Brain microvascular endothelial cell (primary cell): ENCODE measurements around the gene ANK2.

Experiments
- DNase-seq: peaks from one replicate; pipeline ENCODE4 v3.0.0-alpha.2; 2020
- H3K27ac ChIP-seq: fragments of 250-450 bp; sonication (Bioruptor Pico); 2 replicates; pipeline ENCODE4 v1.5.1; 2020; ENCODE audit warnings: mild to moderate bottlenecking, moderate library complexity
- H3K27me3 ChIP-seq: fragments of 250-450 bp; sonication (Bioruptor Pico); replicated peaks from 2 replicates; pipeline ENCODE4 v1.5.1; 2020; ENCODE audit warnings: mild to moderate bottlenecking
- H3K36me3 ChIP-seq: fragments of 250-450 bp; sonication (Bioruptor Pico); replicated peaks from 2 replicates; pipeline ENCODE4 v1.5.1; 2020; ENCODE audit warnings: mild to moderate bottlenecking
- H3K4me3 ChIP-seq: 2 replicates; pipeline ENCODE4 v1.5.1; 2011; ENCODE audit warnings: low read depth, mild to moderate bottlenecking, control low read depth, low read length, moderate library complexity
- in situ Hi-C: cut with HindIII; loops from 2 replicates; pipeline ENCODE4 v1.10.0; 2017; ENCODE audit warnings: low sequenced_read_pairs, low pct_ligation_motif_present
- TF ChIP-seq, protein P1 (sequence below): IDR thresholded peaks from 2 replicates; pipeline ENCODE4 v1.5.1; 2011; ENCODE audit warnings: low read depth, mild to moderate bottlenecking, moderate library complexity, low read length, control low read depth, inconsistent platforms; ENCODE audit errors: missing control alignments

The ANK2 gene

DNA sequence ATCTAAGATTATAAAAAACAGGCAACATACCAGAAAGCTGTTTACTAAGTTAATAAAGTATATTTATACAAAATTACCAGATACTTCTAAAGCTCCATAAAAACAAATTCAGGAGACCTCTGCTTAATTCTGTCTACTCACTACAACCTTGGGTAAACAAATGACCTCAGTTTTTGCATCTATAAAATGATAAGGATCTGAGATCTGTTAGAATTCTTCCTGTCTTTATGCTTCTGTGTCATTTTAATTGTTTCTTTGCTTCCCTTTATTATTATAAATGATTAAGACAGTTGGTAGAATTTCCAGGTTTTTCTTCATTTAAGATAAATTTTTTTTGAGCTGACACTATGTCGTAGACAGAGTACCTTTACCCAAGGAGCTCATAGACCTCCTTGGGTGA is 76.0 kb downstream of the ANK2 start:
- TF ChIP-seq, protein P1, sequence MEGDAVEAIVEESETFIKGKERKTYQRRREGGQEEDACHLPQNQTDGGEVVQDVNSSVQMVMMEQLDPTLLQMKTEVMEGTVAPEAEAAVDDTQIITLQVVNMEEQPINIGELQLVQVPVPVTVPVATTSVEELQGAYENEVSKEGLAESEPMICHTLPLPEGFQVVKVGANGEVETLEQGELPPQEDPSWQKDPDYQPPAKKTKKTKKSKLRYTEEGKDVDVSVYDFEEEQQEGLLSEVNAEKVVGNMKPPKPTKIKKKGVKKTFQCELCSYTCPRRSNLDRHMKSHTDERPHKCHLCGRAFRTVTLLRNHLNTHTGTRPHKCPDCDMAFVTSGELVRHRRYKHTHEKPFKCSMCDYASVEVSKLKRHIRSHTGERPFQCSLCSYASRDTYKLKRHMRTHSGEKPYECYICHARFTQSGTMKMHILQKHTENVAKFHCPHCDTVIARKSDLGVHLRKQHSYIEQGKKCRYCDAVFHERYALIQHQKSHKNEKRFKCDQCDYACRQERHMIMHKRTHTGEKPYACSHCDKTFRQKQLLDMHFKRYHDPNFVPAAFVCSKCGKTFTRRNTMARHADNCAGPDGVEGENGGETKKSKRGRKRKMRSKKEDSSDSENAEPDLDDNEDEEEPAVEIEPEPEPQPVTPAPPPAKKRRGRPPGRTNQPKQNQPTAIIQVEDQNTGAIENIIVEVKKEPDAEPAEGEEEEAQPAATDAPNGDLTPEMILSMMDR: no peak
- Histone ChIP-seq H3K27ac (no peak overlapping the region), H3K36me3 (no peaks in the 10 kb centered on the region), H3K27me3 (no peaks in the 10 kb centered on the region), H3K4me3 (no peak overlapping the region)
- no peak for DNase-seq
- in situ Hi-C loops: no loop called here

DNA sequence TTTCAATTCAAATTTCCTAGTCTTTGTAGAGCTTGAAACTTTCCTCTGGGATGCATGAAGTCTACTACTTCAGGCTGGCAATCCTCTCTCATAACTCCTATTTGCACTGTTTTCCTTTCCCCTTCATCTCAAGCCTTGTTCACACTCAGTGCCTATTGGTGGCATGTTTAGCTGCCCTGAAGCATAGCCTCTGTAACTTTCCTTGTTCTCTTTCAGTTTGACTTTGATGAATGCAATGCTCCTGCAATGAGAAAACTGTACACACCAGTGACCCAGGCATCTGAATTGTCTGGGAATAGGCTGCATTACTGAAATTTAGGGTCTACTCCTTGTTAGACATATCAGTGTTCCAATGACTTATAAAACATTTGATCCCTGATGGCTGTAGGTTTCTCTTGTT is 81.7 kb downstream of the ANK2 start:
- in situ Hi-C loops: no loop called here
- Histone ChIP-seq H3K27ac (no peak overlapping the region), H3K4me3 (no peak overlapping the region), H3K27me3 (no peaks in the 10 kb centered on the region), H3K36me3 (no peaks in the 10 kb centered on the region)
- TF ChIP-seq, protein P1: no peak
- DNase-seq: no peak

DNA sequence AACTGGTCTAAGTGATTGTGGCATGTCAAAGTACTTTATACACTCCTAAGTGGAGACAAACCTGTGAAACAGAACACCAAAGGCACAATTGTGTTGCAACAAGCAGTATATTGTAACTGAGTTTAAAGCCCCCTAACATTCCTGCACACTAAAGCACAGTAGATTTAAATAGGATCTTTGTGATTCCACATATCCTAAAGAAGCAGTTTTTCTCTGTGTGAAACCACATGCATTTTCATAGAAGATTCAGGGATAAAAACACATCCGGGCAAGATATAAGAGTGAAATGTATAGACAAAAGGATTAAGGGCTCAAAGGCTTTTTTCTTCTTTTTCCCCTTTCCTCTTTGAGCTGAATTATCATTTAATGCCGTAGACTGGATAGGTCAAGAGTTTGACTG is 82.2 kb downstream of the ANK2 start:
- no peak overlapping the region for H3K27ac ChIP-seq
- H3K36me3 ChIP-seq: no peaks in the 10 kb centered on the region
- no peak for DNase-seq
- no peaks in the 10 kb centered on the region for H3K27me3 ChIP-seq
- no peak overlapping the region for H3K4me3 ChIP-seq
- TF ChIP-seq, protein P1: no peak
- in situ Hi-C loops: no loop called here

DNA sequence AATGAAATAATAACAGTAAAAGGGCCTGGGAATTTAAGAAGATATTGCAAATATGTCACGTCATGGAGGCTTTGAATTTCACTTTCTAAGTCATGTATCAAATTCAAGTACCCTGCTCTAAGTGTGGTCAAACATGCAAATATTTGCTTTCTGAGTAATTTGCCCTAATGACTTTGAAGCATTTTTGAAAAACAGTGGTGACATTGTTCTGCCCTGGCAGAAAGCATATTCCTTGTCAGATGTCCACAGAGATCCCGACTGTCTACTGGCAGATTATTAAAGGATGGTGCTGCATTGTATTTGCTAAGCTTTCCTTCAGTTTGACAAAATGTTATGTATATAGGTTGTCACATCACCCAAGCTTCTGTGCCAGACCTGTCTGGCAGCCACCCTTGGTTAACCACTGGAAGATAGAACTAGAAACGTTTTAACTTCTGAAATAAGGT is 92.5 kb downstream of the ANK2 start:
- Histone ChIP-seq H3K4me3 (no peak overlapping the region), H3K27me3 (no peaks in the 10 kb centered on the region), H3K36me3 (no peaks in the 10 kb centered on the region), H3K27ac (peak overlapping the region; percentile 86)
- TF ChIP-seq, protein P1: no peak
- DNase-seq: peak; percentile 73
- in situ Hi-C loops: no loop called here

DNA sequence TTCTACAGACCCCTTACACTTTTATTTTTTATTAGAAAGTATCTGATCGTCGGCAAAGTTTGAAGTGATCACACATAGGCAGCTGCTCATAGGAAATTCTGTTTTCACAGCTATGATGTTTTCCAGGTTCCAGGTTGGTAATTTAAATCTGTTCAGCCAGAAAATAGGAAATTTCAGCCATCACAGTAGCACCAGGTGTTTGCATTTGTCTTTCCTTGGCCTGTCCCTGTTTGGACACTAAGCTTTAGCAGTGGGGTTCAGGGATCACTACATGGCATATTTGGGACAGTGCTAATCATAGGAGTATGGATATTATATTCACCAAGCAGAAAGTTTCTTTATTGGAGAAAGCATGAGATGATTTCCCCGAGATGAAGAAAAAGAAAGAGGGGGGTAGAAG is 92.9 kb downstream of the ANK2 start:
- Histone ChIP-seq H3K27me3 (no peaks in the 10 kb centered on the region), H3K27ac (peak overlapping the region; percentile 86), H3K4me3 (no peak overlapping the region), H3K36me3 (no peaks in the 10 kb centered on the region)
- TF ChIP-seq, protein P1: no peak
- in situ Hi-C loops: no loop called here
- no peak for DNase-seq

DNA sequence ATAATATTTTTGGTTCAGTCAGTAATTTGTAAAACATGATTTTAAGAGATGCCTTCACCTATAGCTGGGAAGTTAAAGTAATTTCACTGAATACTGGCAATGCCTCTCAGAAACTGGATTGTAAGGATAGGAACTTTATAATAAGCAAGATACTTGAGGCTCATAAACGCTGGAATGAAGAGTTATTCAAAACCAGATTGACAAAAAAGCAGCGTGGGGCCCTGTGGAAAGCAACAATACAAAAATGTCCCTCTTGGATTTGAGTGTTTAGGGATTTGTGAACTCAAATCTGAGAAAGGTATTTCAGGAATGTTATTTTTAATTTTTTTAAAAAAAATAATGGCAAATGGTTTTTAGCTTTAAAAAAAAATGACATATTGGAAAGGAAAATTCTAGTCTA is 94.6 kb downstream of the ANK2 start:
- in situ Hi-C loops: no loop called here
- no peak for DNase-seq
- TF ChIP-seq, protein P1: no peak

More for the DNA sequence above, 94.6 kb downstream of the ANK2 start:
- Histone ChIP-seq H3K27me3 (no peaks in the 10 kb centered on the region), H3K36me3 (no peaks in the 10 kb centered on the region), H3K4me3 (no peak overlapping the region), H3K27ac (no peak overlapping the region)
